AG04449 (cell line): ENCODE results near the gene PHPT1.
"Not testable (repeated sequence)": the region's sequence is repeated elsewhere in the genome, so short reads cannot be mapped to it uniquely, and the experiment has no call there.

Experiments used
- CTCF ChIA-PET: fragments of 350-600 bp; formaldehyde crosslinking; extraction: SDS; loops from one replicate; lab custom pipeline; 2021; ENCODE audit warnings: antibody characterized with exemption; lab: Yijun Ruan, JAX
- POLR2A ChIA-PET: fragments of 400-600, 350-600 bp; formaldehyde crosslinking; extraction: SDS; loops from one replicate; lab custom pipeline; 2020; ENCODE audit warnings: antibody characterized with exemption, inconsistent platforms; lab: Yijun Ruan, JAX
- DNase-seq: peaks from one replicate; pipeline ENCODE4 v3.0.0-alpha.2; 2010; ENCODE audit warnings: low read depth, low spot score
- H3K4me3 ChIP-seq: 2 replicates; pipeline ENCODE4 v1.5.1; 2011; ENCODE audit warnings: low read depth, mild to moderate bottlenecking, control low read depth, low read length
- TF ChIP-seq, protein P1 (sequence below): IDR thresholded peaks from one replicate; pipeline ENCODE4 v1.5.1; 2011; ENCODE audit warnings: mild to moderate bottlenecking, moderate library complexity, low read length, control low read depth, inconsistent platforms; ENCODE audit not compliant: insufficient read depth; ENCODE audit errors: missing control alignments

PHPT1 gene

DNA sequence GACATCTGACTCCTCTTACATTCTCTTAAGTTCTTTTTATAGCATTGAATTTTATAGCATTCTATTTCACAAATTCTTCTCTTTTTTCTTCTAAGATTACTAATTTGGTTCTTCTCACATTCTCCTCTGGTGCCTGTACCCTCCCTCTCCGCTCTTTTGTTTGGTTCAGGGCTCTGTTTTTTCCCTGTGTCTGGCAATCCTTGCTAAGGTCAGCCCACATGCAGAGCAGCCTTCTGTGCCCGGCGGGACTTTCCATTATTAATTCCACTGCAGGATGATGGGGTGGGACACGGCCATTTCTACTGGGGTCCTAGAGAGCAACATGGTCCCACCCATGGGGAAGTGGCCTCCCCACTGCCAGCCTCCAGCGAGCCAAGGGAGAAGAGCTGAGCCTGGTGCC, 27.3 kb downstream of the PHPT1 start:
- DNase-seq: no peak
- H3K4me3 ChIP-seq: no peak overlapping the region
- TF ChIP-seq, protein P1, sequence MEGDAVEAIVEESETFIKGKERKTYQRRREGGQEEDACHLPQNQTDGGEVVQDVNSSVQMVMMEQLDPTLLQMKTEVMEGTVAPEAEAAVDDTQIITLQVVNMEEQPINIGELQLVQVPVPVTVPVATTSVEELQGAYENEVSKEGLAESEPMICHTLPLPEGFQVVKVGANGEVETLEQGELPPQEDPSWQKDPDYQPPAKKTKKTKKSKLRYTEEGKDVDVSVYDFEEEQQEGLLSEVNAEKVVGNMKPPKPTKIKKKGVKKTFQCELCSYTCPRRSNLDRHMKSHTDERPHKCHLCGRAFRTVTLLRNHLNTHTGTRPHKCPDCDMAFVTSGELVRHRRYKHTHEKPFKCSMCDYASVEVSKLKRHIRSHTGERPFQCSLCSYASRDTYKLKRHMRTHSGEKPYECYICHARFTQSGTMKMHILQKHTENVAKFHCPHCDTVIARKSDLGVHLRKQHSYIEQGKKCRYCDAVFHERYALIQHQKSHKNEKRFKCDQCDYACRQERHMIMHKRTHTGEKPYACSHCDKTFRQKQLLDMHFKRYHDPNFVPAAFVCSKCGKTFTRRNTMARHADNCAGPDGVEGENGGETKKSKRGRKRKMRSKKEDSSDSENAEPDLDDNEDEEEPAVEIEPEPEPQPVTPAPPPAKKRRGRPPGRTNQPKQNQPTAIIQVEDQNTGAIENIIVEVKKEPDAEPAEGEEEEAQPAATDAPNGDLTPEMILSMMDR: no peak
- ChIA-PET POLR2A (no interaction called here), CTCF (interaction anchor here (1.4 kb wide), 1 partner anchor 153 kb away, joined by 3 read pairs; no protein-coding TSS in a partner anchor)

DNA sequence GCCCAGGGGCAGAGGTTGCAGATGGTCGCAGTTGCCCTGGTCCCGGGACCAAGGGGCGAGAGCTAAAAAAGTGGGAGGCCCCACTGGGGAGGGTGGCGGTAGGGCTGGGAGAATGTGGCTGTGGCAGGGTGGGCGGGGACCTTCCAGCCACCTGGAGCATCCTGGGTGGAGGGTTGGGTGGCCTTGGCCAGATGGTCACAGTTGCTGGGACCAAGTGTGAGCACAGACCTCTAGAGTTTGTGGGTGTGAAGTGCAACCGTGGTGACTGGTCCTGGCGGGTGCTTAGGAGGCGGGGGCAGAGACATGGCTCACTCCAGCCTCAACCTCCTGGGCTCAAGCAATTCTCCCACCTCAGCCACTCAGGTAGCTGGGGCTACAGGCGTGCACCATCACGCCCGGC, 31.4 kb downstream of the PHPT1 start:
- POLR2A ChIA-PET: no interaction called here
- H3K4me3 ChIP-seq: no peak overlapping the region
- no peak for DNase-seq
- CTCF ChIA-PET: no interaction called here
- TF ChIP-seq, protein P1: no peak

- ChIA-PET POLR2A (no interaction called here), CTCF (interaction anchor here (0.9 to 1.2 kb wide), 3 partner anchors 11 to 89 kb away, joined by 3 to 4 read pairs (median 4); no protein-coding TSS in a partner anchor)
- no peak for DNase-seq
- H3K4me3 ChIP-seq: no peak overlapping the region
- TF ChIP-seq, protein P1: no peak
These were observed 32.5 kb downstream of the PHPT1 start for GRCh38 chr9:136881691-136882108.

GRCh38 chr9:136882109-136882946, 33.1 kb downstream of the PHPT1 start:
- DNase-seq: peak; percentile 14
- peak overlapping the region; percentile 23; the same call in 1 of the 2 replicates for H3K4me3 ChIP-seq
- TF ChIP-seq, protein P1: no peak
- ChIA-PET POLR2A (no interaction called here), CTCF (interaction anchor here (0.9 to 1.2 kb wide), 3 partner anchors 12 to 90 kb away, joined by 3 to 4 read pairs (median 4); no protein-coding TSS in a partner anchor)

GRCh38 chr9:136882947-136883283, 33.7 kb downstream of the PHPT1 start:
- POLR2A ChIA-PET, DNase-seq, H3K4me3 ChIP-seq: not testable (repeated sequence)
- CTCF ChIA-PET: interaction anchor here (1.2 kb wide), 1 partner anchor 26 kb away, joined by 3 read pairs; no protein-coding TSS in a partner anchor

- POLR2A ChIA-PET, H3K4me3 ChIP-seq, DNase-seq, CTCF ChIA-PET: not testable (repeated sequence)
These were observed 34.5 kb downstream of the PHPT1 start for GRCh38 chr9:136883670-136884069.

- ChIA-PET CTCF (interaction anchor here (0.8 to 2.7 kb wide), 3 partner anchors 13 to 181 kb away, joined by 3 to 6 read pairs (median 3); partner anchors contain the start of gene C8G), POLR2A (interaction anchor here (1.3 kb wide), 1 partner anchor 20 kb away, joined by 7 read pairs; the partner anchor contains the start of gene EDF1)
- peak; percentile 97 for DNase-seq
- peak within 1 kb of the TSS; percentile 79 for H3K4me3 ChIP-seq
- TF ChIP-seq, protein P1: no peak
These were observed 36.9 kb downstream of the PHPT1 start, which contains the start of gene TRAF2 for GRCh38 chr9:136885950-136886578. TRAF2 (plus strand) TSS chr9:136886516; CDS start chr9:136898741, 12,225 bp downstream.
